Endodermal cell (in vitro differentiated cells): ENCODE results near the gene CAND2. TPM values are rescaled to one million over a fixed set of nuclear protein-coding genes. Genes with fewer than 3 reads are reported as not detected.
A peak's percentile ranks its signal among the peaks of the same experiment; 100 is the strongest.

Experiments
- DNase-seq: peaks from one replicate; pipeline ENCODE4 v3.0.0-alpha.2; 2017
- H3K27ac ChIP-seq: 2 replicates; pipeline ENCODE4 v1.5.1; 2013; ENCODE audit warnings: mild to moderate bottlenecking, low read depth, low read length, moderate library complexity
- H3K27me3 ChIP-seq: 2 replicates; pipeline ENCODE4 v1.6.1; 2013; ENCODE audit warnings: mild to moderate bottlenecking, low read length, moderate library complexity; ENCODE audit not compliant: insufficient read depth, control insufficient read depth, poor library complexity, severe bottlenecking
- H3K36me3 ChIP-seq: 2 replicates; pipeline ENCODE4 v1.7.0; 2013; ENCODE audit warnings: mild to moderate bottlenecking, low read length, moderate library complexity; ENCODE audit not compliant: control insufficient read depth, insufficient read depth
- H3K4me1 ChIP-seq: one replicate; pipeline ENCODE4 v1.7.0; 2013; ENCODE audit warnings: low read length; ENCODE audit not compliant: control insufficient read depth, insufficient read depth
- H3K4me3 ChIP-seq: 2 replicates; pipeline ENCODE4 v1.5.1; 2013; ENCODE audit warnings: mild to moderate bottlenecking, low read length, moderate library complexity
- H3K9ac ChIP-seq: 2 replicates; pipeline ENCODE4 v1.6.1; 2013; ENCODE audit warnings: mild to moderate bottlenecking, low read length, moderate library complexity; ENCODE audit not compliant: poor library complexity, severe bottlenecking; ENCODE audit errors: extremely low read depth
- H3K9me3 ChIP-seq: 2 replicates; pipeline ENCODE4 v1.6.1; 2013; ENCODE audit warnings: mild to moderate bottlenecking, low read length, moderate library complexity; ENCODE audit not compliant: control insufficient read depth
- H3K27ac Mint-ChIP-seq: 2 replicates; pipeline ENCODE4 v1.8.0; 2020; ENCODE audit warnings: mixed read lengths
- H3K27me3 Mint-ChIP-seq: 2 replicates; pipeline ENCODE4 v1.8.0; 2021; ENCODE audit warnings: mild to moderate bottlenecking, mixed read lengths; ENCODE audit not compliant: insufficient read depth
- H3K36me3 Mint-ChIP-seq: 2 replicates; pipeline ENCODE4 v1.8.0; 2020; ENCODE audit warnings: low read depth, mixed read lengths
- H3K4me1 Mint-ChIP-seq: 2 replicates; pipeline ENCODE4 v1.8.0; 2020; ENCODE audit warnings: mixed read lengths
- H3K4me3 Mint-ChIP-seq: 2 replicates; pipeline ENCODE4 v1.8.0; 2020; ENCODE audit warnings: mild to moderate bottlenecking, moderate library complexity, mixed read lengths
- H3K9me3 Mint-ChIP-seq: 2 replicates; pipeline ENCODE4 v1.8.0; 2020; ENCODE audit warnings: mild to moderate bottlenecking, mixed read lengths
- WGBS, 2 experiments: methylation state at CpG; one replicate each; pipeline versions ENCODE4 v1.1.5 to v1.1.7; 2013; ENCODE audit warnings: missing lambda C conversion rate in 2 of 2, mixed read lengths in 1 of 2; ENCODE audit not compliant: insufficient coverage in 1 of 2, insufficient read length in 1 of 2; 5-methylcytosine and 5-hydroxymethylcytosine counted together
- total RNA-seq, 2 donors: library from RNA; stranded (reverse); fragmentation: NEBNext Ultra II Directional in 1 of 2; extraction: Animal tissue kit (Norgen Biotek cat#: 25700) in 1 of 2; gene quantifications; 2 replicates in 1 of 2; 3 replicates in 1 of 2; pipeline ENCODE4 v1.2.1, GENCODE V29; 2021
- TF ChIP-seq, protein P1 (sequence below): fragments of 200-600 bp; sonication (generic); conservative IDR thresholded peaks from 2 replicates; pipeline ENCODE4 v1.5.0; 2021; ENCODE audit warnings: antibody characterized with exemption, mild to moderate bottlenecking

Gene CAND2
- total RNA-seq, 2 donors from 2014 or later, result 7.8 to 15.0 TPM

DNA sequence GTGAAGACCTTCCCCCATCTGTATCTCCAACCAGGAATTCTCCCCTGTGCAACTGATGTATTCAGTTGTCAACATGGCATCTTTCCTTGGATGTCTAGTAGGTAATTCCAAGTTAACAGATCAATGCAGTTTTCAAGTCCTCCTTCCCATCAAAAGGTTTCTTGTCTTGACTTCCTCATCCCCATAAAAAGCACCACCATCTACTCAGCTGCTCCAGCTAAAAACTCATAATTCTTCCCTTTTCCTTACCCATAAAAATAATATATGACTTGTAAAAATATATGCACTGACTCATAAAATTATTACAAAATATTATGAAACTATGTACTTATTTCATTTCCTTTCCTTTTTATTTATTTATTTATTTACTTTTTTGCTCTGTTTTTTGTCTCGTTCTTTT, 5.0 kb upstream of the CAND2 start:
- Mint-ChIP-seq H3K4me3 (no peak overlapping the region), H3K9me3 (no peaks in the 10 kb centered on the region), H3K27me3 (peaks cover 12% of the 10 kb centered on the region), H3K27ac (no peak overlapping the region), H3K36me3 (no peaks in the 10 kb centered on the region), H3K4me1 (no peaks in the 10 kb centered on the region)
- H3K4me1 ChIP-seq, result no peaks in the 10 kb centered on the region
- H3K36me3 ChIP-seq, result no peaks in the 10 kb centered on the region
- H3K9me3 ChIP-seq, result no peaks in the 10 kb centered on the region
- no peak overlapping the region for H3K9ac ChIP-seq
- DNase-seq, result no peak
- H3K4me3 ChIP-seq, result no peak overlapping the region
- H3K27ac ChIP-seq, result no peak overlapping the region
- no peaks in the 10 kb centered on the region for H3K27me3 ChIP-seq
- TF ChIP-seq, protein P1, sequence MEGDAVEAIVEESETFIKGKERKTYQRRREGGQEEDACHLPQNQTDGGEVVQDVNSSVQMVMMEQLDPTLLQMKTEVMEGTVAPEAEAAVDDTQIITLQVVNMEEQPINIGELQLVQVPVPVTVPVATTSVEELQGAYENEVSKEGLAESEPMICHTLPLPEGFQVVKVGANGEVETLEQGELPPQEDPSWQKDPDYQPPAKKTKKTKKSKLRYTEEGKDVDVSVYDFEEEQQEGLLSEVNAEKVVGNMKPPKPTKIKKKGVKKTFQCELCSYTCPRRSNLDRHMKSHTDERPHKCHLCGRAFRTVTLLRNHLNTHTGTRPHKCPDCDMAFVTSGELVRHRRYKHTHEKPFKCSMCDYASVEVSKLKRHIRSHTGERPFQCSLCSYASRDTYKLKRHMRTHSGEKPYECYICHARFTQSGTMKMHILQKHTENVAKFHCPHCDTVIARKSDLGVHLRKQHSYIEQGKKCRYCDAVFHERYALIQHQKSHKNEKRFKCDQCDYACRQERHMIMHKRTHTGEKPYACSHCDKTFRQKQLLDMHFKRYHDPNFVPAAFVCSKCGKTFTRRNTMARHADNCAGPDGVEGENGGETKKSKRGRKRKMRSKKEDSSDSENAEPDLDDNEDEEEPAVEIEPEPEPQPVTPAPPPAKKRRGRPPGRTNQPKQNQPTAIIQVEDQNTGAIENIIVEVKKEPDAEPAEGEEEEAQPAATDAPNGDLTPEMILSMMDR, result no peak
- 71 to 100% methylated on average over 1 of the region's 1 CpG for WGBS, 2 experiments

DNA sequence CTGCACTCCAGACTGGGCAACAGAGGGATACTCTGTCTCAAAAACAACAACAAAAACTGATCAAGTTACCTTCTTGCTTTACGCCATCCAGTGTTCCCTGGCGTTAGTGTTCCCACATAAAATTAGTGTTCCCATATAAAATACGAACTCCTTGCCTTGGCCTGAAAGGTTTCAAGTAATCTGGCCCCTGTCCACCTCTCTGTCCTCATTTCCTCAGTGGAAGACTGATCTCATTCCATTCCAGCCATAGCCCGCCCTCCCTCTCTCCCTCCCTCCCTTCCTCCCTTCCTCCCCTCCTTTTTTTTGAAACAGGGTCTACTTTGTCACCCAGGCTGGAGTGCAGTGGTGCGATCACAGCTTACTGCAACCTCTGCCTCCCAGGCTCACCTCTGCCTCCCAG, 2.8 kb upstream of the CAND2 start:
- H3K4me1 Mint-ChIP-seq, result no peaks in the 10 kb centered on the region
- no peak overlapping the region for H3K4me3 ChIP-seq
- H3K9ac ChIP-seq, result no peak overlapping the region
- H3K27me3 ChIP-seq, result no peaks in the 10 kb centered on the region
- no peak overlapping the region for H3K27ac ChIP-seq
- 89% methylated on average over 4 to 5 of the region's 5 CpGs for WGBS, 2 experiments
- DNase-seq, result no peak
- no peaks in the 10 kb centered on the region for H3K36me3 ChIP-seq
- H3K9me3 ChIP-seq, result no peaks in the 10 kb centered on the region
- no peaks in the 10 kb centered on the region for H3K4me1 ChIP-seq
- no peak overlapping the region for H3K27ac Mint-ChIP-seq
- H3K4me3 Mint-ChIP-seq, result no peak overlapping the region
- H3K36me3 Mint-ChIP-seq, result no peaks in the 10 kb centered on the region
- TF ChIP-seq, protein P1, result no peak
- peaks cover 7% of the 10 kb centered on the region for H3K27me3 Mint-ChIP-seq
- H3K9me3 Mint-ChIP-seq, result no peaks in the 10 kb centered on the region

DNA sequence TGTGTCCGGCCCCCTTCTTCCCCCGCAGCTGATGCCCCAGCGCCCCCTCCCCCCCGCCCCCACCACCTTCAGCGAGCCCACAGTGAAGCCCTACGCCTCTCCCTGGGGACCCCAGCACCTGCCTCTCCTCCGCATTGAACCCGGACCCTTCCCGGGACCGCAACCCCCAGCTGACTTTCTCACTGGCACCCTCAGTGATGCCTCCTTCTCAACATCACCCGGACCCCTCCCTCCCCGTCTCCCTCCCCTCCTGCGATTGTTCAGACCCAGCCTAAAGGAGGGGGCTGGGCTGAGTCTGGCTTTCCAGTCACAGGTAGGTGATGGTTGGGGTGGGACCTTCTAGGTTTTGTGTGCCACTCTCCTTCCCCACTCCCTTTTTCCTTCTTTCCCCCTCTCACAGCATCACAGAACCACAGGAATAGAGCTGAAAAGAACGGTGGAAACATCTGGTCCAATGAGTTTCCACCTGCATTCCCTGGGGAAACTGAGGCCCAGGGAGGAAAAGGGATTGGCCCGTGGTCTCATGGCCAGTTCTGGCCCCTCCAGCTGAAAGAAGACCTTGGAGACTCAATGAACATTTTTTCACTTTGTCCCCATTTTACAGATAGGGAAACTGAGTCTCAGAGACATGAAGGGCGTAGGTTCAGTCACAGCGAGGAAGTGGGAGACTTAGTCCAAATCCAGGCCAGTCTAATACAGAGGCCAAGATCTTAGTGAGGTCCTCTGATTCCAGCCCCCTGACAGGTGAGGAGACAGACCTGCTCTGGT, 828 bp downstream of the CAND2 start:
- Histone ChIP-seq H3K4me1 (no peaks in the 10 kb centered on the region), H3K36me3 (no peaks in the 10 kb centered on the region), H3K27me3 (no peaks in the 10 kb centered on the region), H3K27ac (no peak overlapping the region), H3K4me3 (no peak overlapping the region), H3K9me3 (no peaks in the 10 kb centered on the region), H3K9ac (no peak overlapping the region)
- 39 to 79% methylated on average over 4 to 14 of the region's 17 CpGs for WGBS, 2 experiments
- TF ChIP-seq, protein P1, result no peak
- no peak for DNase-seq
- H3K36me3 Mint-ChIP-seq, result no peaks in the 10 kb centered on the region
- no peaks in the 10 kb centered on the region for H3K9me3 Mint-ChIP-seq
- H3K27ac Mint-ChIP-seq, result no peak overlapping the region
- no peaks in the 10 kb centered on the region for H3K4me1 Mint-ChIP-seq
- peak overlapping the region; percentile 78 for H3K4me3 Mint-ChIP-seq
- H3K27me3 Mint-ChIP-seq, result peaks cover 7% of the 10 kb centered on the region
